ENCODE results near the gene ZNF496. TPM values are rescaled to one million over a fixed set of nuclear protein-coding genes. Genes with fewer than 3 reads are reported as not detected.
"Not testable (repeated sequence)": the region's sequence is repeated elsewhere in the genome, so short reads cannot be mapped to it uniquely, and the experiment has no call there.

ZNF496 gene
- total RNA-seq, 1 experiment from 2014 or later = 42.5 TPM

DNA sequence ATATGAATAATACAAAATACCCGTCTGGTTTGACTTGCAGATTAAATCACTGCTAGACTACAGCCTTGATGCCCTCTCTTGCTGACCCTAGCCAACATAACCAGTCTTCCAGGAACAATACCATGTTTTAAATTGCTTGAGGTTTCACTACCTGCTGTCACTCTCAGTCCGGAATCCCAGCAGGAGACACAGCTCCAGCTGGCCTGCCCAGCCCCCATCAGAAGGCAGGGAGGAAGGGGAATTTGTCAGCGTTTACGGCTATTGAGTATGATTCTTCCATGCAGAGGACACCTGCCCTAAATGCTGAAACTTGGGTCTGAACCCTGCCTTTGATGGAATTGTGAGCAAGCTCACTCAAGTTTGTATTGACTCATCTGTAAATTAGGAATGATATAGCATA, 33.0 kb downstream of the ZNF496 start:
- DNase-seq (ENCODE audit: low spot score) = no peak
- in situ Hi-C loops (cut with HindIII; ENCODE audit: low sequenced_read_pairs) = no loop called here

DNA sequence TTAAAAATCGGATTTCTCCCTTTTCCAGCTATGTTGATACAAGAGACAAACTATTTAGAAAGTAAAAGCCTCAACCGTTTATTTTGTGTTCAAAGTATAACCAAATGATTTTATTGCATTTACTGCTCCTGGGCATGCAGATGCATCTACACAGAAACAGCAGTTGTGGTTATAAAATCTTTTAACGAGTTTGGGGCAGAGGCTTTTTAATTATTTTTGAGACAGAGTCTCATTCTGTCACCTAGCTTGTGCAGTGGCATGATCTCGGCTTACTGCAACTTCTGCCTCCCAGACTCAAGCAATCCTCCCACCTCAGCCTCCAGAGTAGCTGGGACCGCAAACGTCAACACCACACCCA, 33.6 kb downstream of the ZNF496 start:
- DNase-seq (ENCODE audit: low spot score) = no peak
- in situ Hi-C loops (cut with HindIII; ENCODE audit: low sequenced_read_pairs) = no loop called here

DNA sequence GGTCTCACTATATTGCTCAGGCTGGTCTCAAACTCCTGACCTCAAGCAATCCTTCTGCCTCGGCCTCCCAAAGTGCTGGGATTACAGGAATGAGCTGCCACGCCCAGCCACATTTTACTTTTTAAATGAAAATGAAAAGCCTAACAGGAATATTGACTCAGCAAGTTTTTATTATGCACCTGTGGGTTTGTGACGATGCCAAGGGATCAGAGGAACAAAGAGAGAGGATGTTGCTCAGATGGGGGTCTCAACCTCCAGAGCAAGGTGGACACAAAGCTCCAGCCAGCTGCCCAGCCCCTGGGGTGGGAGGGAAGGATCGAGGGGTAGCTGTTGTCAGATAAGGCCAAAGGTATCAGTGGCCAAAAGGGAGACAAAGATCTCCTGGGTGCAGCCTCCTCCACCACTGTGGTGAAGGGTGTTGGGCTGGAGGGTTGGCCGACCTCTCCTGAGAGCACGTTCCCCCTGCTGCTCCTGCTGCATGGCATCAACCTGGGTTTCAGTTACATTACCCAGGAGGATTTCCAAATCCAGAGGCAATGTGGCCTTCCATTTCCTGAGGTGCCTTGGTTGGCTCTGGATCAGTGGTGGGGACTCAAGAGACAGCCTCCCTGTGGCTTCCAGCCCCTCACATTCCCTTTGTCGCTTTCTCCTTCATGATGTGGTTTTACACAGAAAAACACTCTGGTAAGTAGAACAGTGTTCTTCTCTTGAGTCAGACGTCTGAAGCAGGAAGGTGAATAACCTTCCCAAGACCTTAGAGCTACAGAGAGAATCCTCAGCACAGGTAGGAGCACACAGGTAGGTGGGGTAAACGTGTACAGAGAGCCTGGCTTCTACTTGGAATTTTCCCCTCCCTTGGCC, 34.2 kb downstream of the ZNF496 start:
- no peak for DNase-seq (ENCODE audit: low spot score)
- in situ Hi-C loops (cut with HindIII; ENCODE audit: low sequenced_read_pairs) = no loop called here

DNA sequence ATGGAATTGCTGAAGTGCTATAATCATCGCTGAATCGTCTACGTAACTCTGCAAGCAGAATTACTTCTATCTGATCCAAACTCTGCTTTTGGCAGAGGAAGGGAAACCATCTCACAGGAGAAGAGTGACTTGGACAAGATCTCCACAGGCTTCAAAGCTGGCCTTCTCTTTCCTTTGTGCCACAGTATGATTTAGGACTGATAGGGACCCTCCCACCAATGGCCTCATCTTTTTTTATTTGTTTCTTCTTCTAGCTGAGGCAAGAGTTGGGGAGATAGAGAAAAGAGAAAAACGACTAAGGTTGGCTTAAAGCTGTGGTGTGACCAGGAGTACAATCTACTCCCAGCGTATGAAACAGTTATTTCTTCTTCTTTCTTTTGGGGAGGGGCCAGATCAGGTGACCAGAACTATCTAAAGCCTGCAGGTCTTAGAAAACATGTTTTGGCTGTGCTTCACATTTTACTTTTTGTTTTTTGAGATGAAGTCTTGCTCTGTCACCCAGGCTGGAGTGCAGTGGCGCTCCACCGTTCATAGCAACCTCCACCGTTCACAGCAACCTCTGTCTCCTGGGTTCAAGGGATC, 35.0 kb downstream of the ZNF496 start:
- DNase-seq (ENCODE audit: low spot score) = no peak
- in situ Hi-C loops (cut with HindIII; ENCODE audit: low sequenced_read_pairs) = no loop called here

DNA sequence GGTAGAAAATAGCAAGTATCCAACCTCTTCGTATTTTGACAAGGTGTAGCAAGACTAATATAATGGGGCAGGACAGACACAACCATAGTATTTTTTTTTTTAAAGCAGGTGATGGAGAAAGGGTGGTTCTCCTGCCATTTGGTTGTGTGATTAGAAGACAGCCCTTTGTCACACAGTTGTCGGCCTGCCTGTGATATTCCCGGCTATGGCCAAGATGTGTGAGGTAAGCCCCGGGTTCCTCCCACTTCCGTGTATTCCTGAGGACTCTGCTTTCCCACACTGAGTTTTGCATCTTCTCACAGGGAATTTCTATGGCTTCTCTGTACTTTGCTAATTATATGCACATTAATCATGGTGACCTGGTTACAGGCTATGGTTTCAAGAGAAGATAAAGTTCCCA, 35.9 kb downstream of the ZNF496 start:
- no peak for DNase-seq (ENCODE audit: low spot score)
- in situ Hi-C loops (cut with HindIII; ENCODE audit: low sequenced_read_pairs) = no loop called here

DNA sequence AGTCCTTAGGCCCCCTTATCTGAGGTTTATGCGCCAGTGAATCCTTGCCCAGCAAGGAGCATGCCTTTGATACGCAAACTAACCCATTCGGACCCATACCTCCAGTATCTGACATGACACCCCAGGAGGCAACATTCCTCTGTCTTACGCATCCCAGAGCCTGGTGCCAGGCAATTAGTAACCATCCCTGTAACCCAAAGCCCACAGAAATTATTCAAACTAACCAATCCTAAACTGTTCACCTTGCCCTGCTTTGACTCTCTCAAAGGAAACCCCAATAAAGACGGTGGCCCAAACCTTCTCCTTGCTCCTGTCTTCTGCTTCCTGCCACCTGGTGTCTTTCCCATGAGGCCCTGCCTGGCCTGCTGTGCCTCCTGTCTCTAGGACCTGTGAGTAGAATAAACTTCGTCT, 36.4 kb downstream of the ZNF496 start:
- no peak for DNase-seq (ENCODE audit: low spot score)
- in situ Hi-C loops (cut with HindIII; ENCODE audit: low sequenced_read_pairs) = no loop called here

DNA sequence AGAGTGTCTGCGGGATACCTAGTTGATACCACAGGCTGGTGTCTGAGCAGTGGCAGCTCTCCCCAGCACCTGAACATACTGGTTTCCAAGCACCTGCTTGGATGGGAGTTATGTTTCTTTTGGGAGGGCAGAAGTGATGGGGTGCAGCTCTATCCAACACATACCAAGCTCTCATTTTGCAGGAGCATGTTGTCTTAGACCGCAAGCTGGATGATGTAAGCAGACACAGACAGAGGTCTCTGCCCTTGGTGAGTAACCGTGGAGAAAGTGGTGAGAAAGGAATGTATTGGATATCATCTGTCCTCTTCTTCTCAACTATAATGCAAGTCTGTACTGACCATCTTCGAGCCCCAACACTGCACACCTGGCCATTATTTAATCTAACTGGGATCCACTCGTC, 37.4 kb downstream of the ZNF496 start:
- DNase-seq (ENCODE audit: low spot score) = no peak
- in situ Hi-C loops (cut with HindIII; ENCODE audit: low sequenced_read_pairs) = no loop called here

DNA sequence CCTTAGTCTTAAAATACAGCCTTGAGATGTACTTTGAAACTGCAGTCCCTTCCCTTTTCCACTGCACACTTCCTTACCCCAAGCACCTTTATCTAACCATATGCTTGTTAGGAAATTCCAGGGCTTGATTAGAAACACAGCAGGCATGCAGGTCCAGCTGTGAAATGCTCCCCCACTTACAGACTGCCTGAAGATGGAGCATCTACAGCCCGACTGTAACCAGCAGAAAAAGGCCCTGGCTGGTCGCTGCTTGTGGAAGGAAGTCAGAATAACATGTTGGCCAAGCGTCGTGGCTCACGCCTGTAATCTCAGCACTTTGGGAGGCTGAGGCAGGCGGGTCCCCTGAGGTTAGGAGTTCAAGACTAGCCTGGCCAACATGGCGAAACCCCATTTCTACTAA, 38.6 kb downstream of the ZNF496 start:
- no peak for DNase-seq (ENCODE audit: low spot score)
- in situ Hi-C loops (cut with HindIII; ENCODE audit: low sequenced_read_pairs) = no loop called here

DNA sequence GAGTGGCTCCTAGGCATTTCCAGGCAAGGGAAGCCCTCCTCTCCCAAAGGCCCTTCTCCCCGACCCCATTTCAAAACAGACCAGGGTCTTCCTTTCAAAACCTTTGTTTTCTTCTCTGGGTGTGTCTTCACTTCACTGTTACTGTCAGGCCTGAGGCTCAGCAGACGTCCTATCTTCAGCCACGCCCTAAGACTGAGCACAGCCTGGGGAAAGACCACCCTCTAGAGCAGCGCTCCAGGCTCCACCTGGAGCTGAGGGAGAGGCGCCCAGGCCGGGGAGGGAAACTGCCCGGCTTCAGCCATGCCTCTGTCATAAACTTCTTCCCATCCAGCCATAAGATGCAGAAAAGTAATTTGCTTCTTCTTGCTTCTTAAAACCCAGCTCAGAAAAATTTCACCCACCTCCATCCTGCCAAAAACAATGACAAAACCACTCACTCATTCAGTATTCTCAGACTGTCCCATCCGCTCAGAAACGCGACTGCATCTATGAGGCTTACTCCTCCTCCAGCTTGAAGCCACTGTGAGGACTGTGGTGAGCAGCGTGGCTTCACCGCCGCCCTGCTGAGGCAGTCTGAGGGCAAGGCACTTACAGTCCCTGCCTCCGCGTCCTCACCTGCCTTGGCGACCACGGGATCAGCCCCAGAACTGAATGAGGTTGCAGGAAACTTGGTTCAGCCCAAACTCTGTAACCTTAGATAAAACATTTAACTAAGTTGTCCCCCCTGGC, 39.7 kb downstream of the ZNF496 start:
- in situ Hi-C loops (cut with HindIII; ENCODE audit: low sequenced_read_pairs) = no loop called here
- no peak for DNase-seq (ENCODE audit: low spot score)

DNA sequence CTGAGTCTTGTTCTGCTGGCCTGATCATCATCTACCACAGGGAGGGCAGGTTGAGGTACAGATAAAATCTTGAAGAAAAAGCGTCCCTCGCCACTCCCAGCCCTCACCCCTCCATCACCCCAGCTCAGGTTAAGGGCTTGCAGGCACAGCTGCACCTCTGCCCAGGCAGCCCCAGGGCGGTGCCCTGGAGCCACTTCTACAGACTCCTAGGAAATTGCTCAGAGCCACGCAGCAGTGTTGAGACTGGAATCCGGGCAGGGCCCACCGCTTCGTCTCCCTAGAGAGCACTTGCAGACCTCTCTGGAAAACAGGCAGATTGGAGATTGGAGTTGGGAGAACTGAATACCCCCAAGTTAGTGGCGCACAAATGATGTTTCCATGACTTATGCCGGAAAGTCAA, 40.5 kb downstream of the ZNF496 start:
- no peak for DNase-seq (ENCODE audit: low spot score)
- in situ Hi-C loops (cut with HindIII; ENCODE audit: low sequenced_read_pairs) = no loop called here

DNA sequence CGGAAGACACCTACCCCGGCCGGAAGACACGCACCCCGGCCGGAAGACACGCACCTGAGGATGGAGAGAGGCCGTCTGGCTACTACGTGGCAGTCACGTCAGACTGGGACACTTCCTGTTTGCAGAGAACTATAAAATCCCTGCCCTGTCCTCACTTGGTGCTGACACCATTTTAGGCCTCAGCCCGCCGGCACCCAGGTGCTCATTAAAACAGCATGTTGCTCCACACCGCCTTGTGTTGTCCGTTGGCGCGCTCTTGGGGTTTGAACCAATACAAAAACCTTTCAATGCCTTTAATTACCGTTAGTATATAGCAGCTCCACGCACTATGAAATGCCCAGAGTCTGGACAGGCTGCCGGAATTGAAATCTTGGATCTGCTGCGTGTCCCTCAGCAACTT, 41.1 kb downstream of the ZNF496 start:
- in situ Hi-C loops (cut with HindIII; ENCODE audit: low sequenced_read_pairs) = no loop called here
- DNase-seq (ENCODE audit: low spot score) = no peak

DNA sequence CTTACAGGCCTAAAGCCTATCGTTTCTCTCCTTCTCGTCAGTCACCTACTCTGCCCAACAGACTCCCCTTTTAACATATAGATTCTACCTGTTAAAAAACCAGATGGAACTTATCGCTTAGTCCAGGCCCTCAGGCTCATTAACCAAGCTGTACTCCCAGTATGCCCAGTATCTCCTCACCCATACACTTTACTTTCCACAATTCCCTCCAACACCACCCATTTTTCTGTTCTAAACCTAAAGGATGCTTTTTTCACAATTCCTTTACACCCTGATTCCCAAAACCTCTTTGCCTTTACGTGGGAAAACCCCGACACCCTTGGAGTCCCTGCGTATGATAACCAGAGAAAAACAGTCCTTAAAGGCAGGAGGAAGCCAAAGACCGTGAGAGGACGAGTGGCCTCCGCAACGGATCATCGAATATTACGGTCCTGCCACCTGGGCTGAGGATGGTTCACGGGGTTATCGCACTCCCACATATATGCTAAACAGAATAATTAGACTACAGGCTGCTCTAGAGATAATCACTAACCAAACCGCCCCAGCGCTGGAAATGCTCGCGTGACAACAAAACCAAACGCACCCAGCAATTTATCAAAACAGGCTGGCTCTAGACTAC, 42.3 kb downstream of the ZNF496 start:
- in situ Hi-C loops (cut with HindIII; ENCODE audit: low sequenced_read_pairs); DNase-seq (ENCODE audit: low spot score): not testable (repeated sequence)

DNA sequence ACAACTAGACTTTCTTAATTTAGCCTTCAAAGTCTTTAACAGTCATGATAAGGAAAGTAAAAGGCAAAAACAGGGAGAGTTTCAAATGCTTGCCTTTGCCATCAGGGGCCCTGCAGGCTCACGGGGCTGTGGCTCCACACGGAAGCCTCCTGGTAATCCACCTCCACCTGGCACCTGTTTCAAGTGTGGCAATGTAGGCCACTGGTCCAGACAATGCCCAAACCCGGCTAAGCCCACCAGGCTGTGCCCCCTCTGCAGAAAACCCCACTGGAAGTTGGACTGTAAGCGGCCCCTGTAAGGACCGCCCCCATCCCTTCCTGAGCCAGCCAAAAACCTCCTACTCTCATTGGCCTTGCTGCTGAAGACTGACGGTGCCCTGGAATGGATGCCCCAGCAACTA, 43.3 kb downstream of the ZNF496 start:
- DNase-seq (ENCODE audit: low spot score) = no peak

DNA sequence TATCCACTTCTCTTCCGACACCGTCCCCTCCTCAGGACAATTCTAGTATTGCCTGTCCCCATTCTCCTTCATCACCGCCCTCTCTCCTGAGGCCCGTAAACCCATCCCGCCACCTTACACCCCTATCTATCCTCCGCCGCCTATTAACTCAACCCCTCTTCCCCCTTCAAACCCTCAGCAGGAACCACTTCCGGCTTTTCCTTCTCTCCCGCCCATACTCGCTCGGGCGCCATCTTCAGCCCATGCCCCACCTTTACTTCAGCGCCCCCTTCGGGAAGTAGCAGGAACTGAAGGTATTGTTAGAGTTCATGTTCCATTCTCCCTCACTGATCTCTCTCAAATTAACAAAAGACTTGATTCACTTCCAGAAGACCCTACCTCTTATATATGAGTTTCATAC, 44.2 kb downstream of the ZNF496 start:
- DNase-seq (ENCODE audit: low spot score) = no peak
- in situ Hi-C loops (cut with HindIII; ENCODE audit: low sequenced_read_pairs) = no loop called here

More for the DNA sequence above, 43.3 kb downstream of the ZNF496 start:
- in situ Hi-C loops (cut with HindIII; ENCODE audit: low sequenced_read_pairs) = no loop called here

DNA sequence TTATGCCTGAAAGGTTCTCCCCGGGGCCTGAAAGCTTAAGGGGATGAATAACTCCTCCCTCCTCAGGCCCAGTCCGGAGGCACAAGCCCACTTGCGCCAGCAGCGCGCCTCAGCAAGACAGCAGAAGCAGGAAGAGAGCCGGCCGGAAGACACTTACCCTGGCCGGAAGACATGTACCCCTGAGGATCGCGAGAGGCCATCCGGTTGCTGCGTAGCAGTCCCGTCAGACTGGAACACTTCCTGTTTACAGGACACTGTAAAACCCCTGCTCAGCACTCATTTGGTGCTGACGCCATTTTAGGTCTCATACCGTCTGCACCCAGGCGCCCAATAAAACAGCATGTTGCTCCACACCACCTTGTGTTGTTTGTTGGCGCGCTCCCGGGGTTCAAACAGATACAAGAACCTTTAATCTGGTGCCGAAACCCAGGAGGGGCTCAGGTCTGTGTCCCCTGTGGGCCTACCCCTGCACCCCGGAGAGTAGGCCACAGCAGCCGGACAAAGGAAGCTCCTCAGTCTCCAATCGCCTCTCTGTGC, 45.5 kb downstream of the ZNF496 start:
- in situ Hi-C loops (cut with HindIII; ENCODE audit: low sequenced_read_pairs) = no loop called here
- DNase-seq (ENCODE audit: low spot score) = no peak

DNA sequence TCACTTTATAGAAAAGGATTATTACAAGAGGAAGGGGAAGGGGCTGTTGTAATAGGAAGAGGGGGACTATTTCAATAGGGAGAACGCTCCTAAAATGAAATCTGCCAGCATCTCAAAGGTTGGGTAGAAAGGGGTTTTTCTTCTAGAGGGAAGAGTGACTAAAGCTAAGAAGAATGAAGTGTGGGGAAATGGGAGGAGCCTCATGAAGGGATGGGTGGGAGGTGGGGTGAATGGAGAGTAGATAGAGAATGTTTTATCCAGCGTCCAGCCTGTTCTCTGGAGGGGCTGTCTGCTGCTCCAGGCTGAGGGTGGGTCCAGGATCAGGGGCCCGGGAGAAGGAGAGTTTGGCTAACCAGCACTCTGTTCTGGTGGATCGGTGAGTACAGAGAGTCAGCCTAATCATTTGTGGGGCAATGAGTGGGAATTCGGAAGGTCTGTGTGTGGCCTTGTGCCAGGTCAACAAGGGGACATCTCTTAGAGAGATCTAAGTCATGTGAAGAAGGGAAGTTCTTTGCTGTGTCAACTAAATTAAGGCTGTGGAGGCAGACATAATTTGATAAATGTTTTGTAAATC, 50.6 kb downstream of the ZNF496 start:
- DNase-seq (ENCODE audit: low spot score) = no peak
- in situ Hi-C loops (cut with HindIII; ENCODE audit: low sequenced_read_pairs) = no loop called here

DNA sequence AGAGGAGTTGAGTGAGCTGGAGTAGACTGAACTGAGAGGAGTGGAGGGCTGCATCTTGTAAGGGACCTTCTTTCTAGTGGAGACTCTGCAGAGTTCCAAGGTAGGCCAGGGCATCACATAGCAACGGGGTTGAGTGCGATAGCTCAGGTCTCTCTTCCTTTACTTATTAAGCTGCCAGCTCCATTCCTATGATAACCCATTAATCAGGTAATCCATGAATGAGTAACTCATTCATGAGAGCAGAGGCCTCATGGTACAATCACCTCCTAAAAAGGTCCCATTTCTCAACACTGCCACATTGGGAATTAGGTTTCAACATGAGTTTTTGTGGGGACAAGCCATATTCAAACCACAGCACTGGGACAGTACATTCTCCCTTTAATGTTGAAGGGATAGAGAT, 54.5 kb downstream of the ZNF496 start:
- DNase-seq (ENCODE audit: low spot score) = no peak
- in situ Hi-C loops (cut with HindIII; ENCODE audit: low sequenced_read_pairs) = no loop called here

DNA sequence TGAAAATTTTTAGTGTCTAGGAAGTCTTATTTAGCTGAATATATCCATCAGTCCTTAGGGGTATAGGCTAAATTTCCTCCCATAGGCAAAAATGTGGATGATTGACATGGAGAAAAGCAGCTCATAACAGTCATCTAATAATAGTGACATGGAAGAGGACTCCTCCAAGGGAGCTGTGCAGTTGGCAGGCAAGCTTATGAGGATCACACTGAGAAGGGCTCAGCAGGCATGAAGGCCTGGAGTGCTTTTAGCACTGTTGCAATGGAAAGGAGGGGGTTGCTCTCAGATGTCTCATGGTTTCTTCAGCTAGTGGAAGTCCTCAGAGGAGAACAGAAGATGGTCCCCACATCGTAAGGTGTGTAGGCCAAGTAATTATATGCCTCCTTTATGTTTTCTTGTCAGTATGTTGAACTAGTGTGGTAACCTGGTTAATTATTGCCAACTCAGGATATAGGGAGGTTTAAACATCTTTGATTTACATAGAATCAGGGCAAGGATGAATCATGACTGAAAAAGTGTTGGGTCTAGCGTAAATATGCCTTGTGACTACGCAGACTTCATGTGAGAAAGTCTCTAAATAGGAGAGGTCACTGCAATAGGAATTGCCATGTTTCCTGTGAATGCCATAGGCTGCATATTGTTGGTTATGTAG, 56.9 kb downstream of the ZNF496 start:
- in situ Hi-C loops (cut with HindIII; ENCODE audit: low sequenced_read_pairs) = no loop called here
- DNase-seq (ENCODE audit: low spot score) = no peak

DNA sequence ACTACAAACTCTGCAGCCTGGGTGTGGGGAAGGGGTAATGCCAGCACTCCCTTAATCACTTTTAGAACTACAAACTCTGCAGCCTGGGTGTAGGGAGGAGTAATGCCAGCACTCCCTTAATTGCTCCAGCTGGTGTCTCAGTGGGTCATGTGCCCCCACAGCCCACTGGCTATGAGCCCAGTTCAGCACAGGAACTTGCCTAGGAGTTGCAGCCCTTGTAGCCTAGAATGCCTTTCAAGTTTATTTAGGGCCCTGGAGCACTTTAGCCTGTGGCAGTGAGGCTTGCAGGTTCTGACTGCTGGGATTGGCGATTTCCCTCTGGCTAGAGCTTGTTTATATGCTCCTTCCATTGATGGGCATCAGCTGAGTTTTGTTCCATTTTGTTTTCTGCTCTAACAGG, 58.7 kb downstream of the ZNF496 start:
- DNase-seq (ENCODE audit: low spot score) = peak; percentile 48
- in situ Hi-C loops (cut with HindIII; ENCODE audit: low sequenced_read_pairs) = no loop called here

Measured in G401 (cell line).